BLaER1 treated with 17β-estradiol and CSF1 and Interleukin-3, amounts not matched to agents 10 nM and 100 nM (cell line): ENCODE data around the gene TMC3.
"Not testable (repeated sequence)": the region's sequence is repeated elsewhere in the genome, so short reads cannot be mapped to it uniquely, and the experiment has no call there.

Experiments
- H3K27ac ChIP-seq, 11 experiments: shearing (Covaris generic); formaldehyde crosslinking; 2 replicates each; pipeline ENCODE4 v1.8.1; 2022
- H3K27me3 ChIP-seq, 11 experiments: shearing (Covaris generic); formaldehyde crosslinking; 2 replicates each; pipeline ENCODE4 v1.8.1; 2022
- H3K36me3 ChIP-seq, 11 experiments: shearing (Covaris generic); formaldehyde crosslinking; 2 replicates each; pipeline ENCODE4 v1.8.1; 2022
- H3K4me1 ChIP-seq, 10 experiments: shearing (Covaris generic); formaldehyde crosslinking; 2 replicates each; pipeline ENCODE4 v1.8.1; 2022
- H3K4me2 ChIP-seq, 11 experiments: shearing (Covaris generic); formaldehyde crosslinking; 2 replicates each; pipeline ENCODE4 v1.8.1; 2022
- H3K4me3 ChIP-seq, 10 experiments: shearing (Covaris generic); formaldehyde crosslinking; 2 replicates each; pipeline ENCODE4 v1.8.1; 2022
- H3K9ac ChIP-seq, 11 experiments: shearing (Covaris generic); formaldehyde crosslinking; 2 replicates each; pipeline ENCODE4 v1.8.1; 2022
- H3K9me3 ChIP-seq, 11 experiments: shearing (Covaris generic); formaldehyde crosslinking; replicated peaks in 1 of 11; 2 replicates each; pipeline ENCODE4 v1.8.1; 2022
- H4K20me1 ChIP-seq, 11 experiments: shearing (Covaris generic); formaldehyde crosslinking; 2 replicates each; pipeline ENCODE4 v1.8.1; 2022
- Cebpa-rat ChIP-seq, 11 experiments: shearing (Covaris generic); IDR thresholded peaks; 2 replicates each; pipeline ENCODE4 v1.8.1; 2022

The TMC3 gene

GRCh38 chr15:81373775-81374395, at the start of gene TMC3:
TSS of gene TMC3 (minus strand) at chr15:81374213. CDS start at chr15:81374077, 136 bp downstream.
- Histone ChIP-seq H3K4me3 (no peak within 1 kb of the TSS), H3K9me3 (no peaks in the 10 kb centered on the region), H3K36me3 (no peaks in the 10 kb centered on the region), H3K27me3 (no peaks in the 10 kb centered on the region), H3K27ac (no peak within 1 kb of the TSS), H3K4me2 (no peak within 1 kb of the TSS; a peak in 1 of 22 replicates), H3K9ac (no peak within 1 kb of the TSS), H3K4me1 (peaks cover 0 to 6% (median 0%) of the 10 kb centered on the region in 10 experiments; a peak in 2 of 20 replicates), H4K20me1 (no peaks in the 10 kb centered on the region)
- TF ChIP-seq Cebpa-rat (IDR thresholded peaks at IDR 0.05) = no peak

GRCh38 chr15:81421461-81421860, 47.4 kb upstream of the TMC3 start:
- Histone ChIP-seq H3K27ac (no peak overlapping the region), H3K4me2 (no peak overlapping the region), H3K4me3 (no peak overlapping the region), H3K9ac (no peak overlapping the region), H3K36me3 (no peaks in the 10 kb centered on the region), H3K27me3 (no peaks in the 10 kb centered on the region), H3K9me3 (no peaks in the 10 kb centered on the region), H4K20me1 (no peaks in the 10 kb centered on the region), H3K4me1 (no peaks in the 10 kb centered on the region)
- no peak for TF ChIP-seq Cebpa-rat (IDR thresholded peaks at IDR 0.05)

GRCh38 chr15:81419332-81419943, 45.4 kb upstream of the TMC3 start:
- H3K27me3 ChIP-seq = no peaks in the 10 kb centered on the region
- H3K9ac ChIP-seq = no peak overlapping the region
- no peaks in the 10 kb centered on the region for H4K20me1 ChIP-seq
- H3K9me3 ChIP-seq = peaks cover 0 to under 1% (median 0%) of the 10 kb centered on the region in 11 experiments; a peak in 3 of 22 replicates
- H3K4me1 ChIP-seq = peaks cover 8 to 15% (median 12%) of the 10 kb centered on the region in 10 experiments; a peak in 19 of 20 replicates
- H3K4me3 ChIP-seq = no peak overlapping the region
- TF ChIP-seq Cebpa-rat (IDR thresholded peaks at IDR 0.05) = no peak
- H3K27ac ChIP-seq = no peak overlapping the region
- no peak overlapping the region for H3K4me2 ChIP-seq
- H3K36me3 ChIP-seq = no peaks in the 10 kb centered on the region

DNA sequence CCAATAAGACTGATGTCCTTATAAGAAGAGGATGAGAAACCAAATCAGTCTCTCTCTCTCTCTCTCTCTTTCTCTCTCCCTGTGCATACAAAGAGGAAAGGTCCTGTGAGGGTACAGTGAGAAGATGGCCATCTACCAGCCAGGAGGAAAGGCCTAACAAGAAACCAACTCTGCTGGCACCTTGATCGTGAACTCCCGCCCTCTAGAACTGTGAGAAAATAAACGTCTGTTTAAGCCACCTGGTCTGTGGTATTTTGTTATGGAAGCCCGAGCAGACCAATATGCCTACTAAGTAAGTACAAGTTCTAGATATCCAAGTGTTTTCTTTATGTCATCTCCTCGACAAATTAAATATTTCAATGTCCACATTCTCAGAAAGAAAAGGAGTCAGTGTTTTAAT, 44.9 kb upstream of the TMC3 start:
- Histone ChIP-seq H3K4me1 (peaks cover 8 to 20% (median 17%) of the 10 kb centered on the region in 10 experiments; a peak in 19 of 20 replicates), H3K4me2 (no peak overlapping the region), H3K27ac (no peak overlapping the region), H3K9ac (no peak overlapping the region), H3K9me3 (peaks cover 0 to 6% (median 4%) of the 10 kb centered on the region in 11 experiments; a peak in 16 of 22 replicates), H4K20me1 (no peaks in the 10 kb centered on the region), H3K36me3 (no peaks in the 10 kb centered on the region), H3K4me3 (no peak overlapping the region), H3K27me3 (no peaks in the 10 kb centered on the region)
- no peak for TF ChIP-seq Cebpa-rat (IDR thresholded peaks at IDR 0.05)

GRCh38 chr15:81418444-81418843, 44.4 kb upstream of the TMC3 start:
- H4K20me1 ChIP-seq = no peaks in the 10 kb centered on the region
- no peak overlapping the region for H3K4me2 ChIP-seq
- peaks cover 0 to 9% (median 6%) of the 10 kb centered on the region in 11 experiments; a peak in 16 of 22 replicates for H3K9me3 ChIP-seq
- H3K4me1 ChIP-seq = peaks cover 8 to 22% (median 19%) of the 10 kb centered on the region in 10 experiments; a peak in 19 of 20 replicates
- TF ChIP-seq Cebpa-rat (IDR thresholded peaks at IDR 0.05) = no peak
- no peaks in the 10 kb centered on the region for H3K27me3 ChIP-seq
- no peak overlapping the region for H3K4me3 ChIP-seq
- no peak overlapping the region for H3K27ac ChIP-seq
- H3K36me3 ChIP-seq = no peaks in the 10 kb centered on the region
- no peak overlapping the region for H3K9ac ChIP-seq

DNA sequence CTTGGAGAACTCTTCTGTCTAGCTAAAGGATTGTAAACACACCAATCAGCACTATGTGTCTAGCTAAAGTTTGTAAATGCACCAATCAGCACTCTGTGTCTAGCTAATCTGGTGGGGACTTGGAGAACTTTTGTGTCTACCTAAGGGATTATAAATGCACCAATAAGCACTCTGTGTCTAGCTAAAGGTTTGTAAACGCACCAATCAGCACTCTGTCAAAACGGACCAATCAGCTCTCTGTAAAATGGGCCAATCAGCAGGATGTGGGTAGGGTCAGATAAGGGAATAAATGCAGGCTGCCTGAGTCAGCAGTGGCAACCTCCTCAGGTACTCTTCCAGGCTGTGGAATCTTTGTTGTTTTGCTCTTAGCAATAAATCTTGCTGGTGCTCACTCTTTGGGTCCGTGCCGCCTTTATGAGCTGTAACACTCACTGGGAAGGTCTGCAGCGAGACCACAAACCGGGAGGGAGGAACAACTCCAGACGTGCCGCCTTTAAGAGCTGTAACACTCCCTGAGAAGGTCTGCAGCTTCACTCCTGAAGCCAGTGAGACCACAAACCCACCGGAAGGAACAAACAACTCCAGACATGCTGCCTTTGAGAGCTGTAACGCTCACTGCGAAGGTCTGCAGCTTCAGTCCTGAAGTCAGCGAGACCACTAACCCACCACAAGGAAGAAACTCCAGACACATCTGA, 40.4 kb upstream of the TMC3 start:
- not testable (repeated sequence) for H3K27me3 ChIP-seq, H4K20me1 ChIP-seq, H3K36me3 ChIP-seq
- H3K4me2 ChIP-seq = peak overlapping the region; percentile 58 to 87 (median 74)
- H3K27ac ChIP-seq = peak overlapping the region in 5 of 11 experiments; percentile 23 to 50 (median 29); a peak in 6 of 22 replicates
- peaks cover 0 to 12% (median 6%) of the 10 kb centered on the region in 11 experiments; a peak in 16 of 22 replicates for H3K9me3 ChIP-seq
- H3K9ac ChIP-seq = 0 out of 22 replicates have a peak overlapping the region, but pooled peaks of 1 of the 11 experiments have one; percentile 13
- peaks cover 8 to 27% (median 22%) of the 10 kb centered on the region in 10 experiments; a peak in 19 of 20 replicates for H3K4me1 ChIP-seq
- peak overlapping the region in 3 of 10 experiments; percentile 4 to 39 (median 20); a peak in 5 of 20 replicates for H3K4me3 ChIP-seq

- peaks cover 8 to 27% (median 22%) of the 10 kb centered on the region in 10 experiments; a peak in 19 of 20 replicates for H3K4me1 ChIP-seq
Measured at GRCh38 chr15:81413851-81414250, 39.8 kb upstream of the TMC3 start.

DNA sequence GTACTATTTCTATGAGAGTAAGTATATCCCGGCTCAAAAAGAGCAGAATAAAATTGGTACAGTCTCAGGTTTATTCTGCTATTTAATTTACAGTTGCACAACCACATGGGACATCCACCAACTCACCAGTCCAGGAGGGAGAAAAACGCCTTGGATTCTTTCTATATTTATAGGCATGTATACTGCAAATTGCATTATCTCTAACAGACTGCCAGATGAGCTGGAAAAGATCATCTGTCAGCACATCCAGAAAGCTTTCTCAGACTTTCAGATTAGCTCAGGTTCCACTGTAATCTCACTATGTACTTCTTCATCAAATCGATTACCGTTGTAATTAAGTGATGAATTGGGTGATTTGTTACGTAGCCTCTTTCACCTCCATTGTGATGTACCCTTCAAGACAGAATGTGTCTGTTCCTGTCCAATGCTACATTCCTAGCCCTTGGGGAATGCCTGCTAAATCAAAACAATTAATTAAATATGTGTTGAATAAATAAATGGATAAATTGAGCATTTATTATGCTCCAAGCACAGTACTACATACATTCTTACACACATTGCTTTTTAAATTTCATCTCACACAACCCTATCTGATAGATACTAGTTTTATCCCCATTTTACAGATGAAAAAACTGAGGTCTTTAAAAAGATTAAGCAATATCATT, 38.1 kb upstream of the TMC3 start:
- Histone ChIP-seq H3K4me1 (peaks cover 8 to 27% (median 22%) of the 10 kb centered on the region in 10 experiments; a peak in 19 of 20 replicates), H3K9ac (no peak overlapping the region), H3K27ac (no peak overlapping the region), H3K27me3 (no peaks in the 10 kb centered on the region), H3K9me3 (peaks cover 0 to 16% (median 6%) of the 10 kb centered on the region in 11 experiments; a peak in 16 of 22 replicates), H4K20me1 (no peaks in the 10 kb centered on the region), H3K36me3 (no peaks in the 10 kb centered on the region), H3K4me3 (no peak overlapping the region), H3K4me2 (no peak overlapping the region)
- no peak for TF ChIP-seq Cebpa-rat (IDR thresholded peaks at IDR 0.05)

More at GRCh38 chr15:81413851-81414250, 39.8 kb upstream of the TMC3 start:
- TF ChIP-seq Cebpa-rat (IDR thresholded peaks at IDR 0.05) = no peak
- Histone ChIP-seq H4K20me1 (no peaks in the 10 kb centered on the region), H3K9ac (no peak overlapping the region), H3K4me2 (peak overlapping the region in 8 of 11 experiments; percentile 58 to 87 (median 76); a peak in 12 of 22 replicates), H3K4me3 (no peak overlapping the region), H3K27ac (no peak overlapping the region), H3K9me3 (peaks cover 0 to 16% (median 6%) of the 10 kb centered on the region in 11 experiments; a peak in 16 of 22 replicates), H3K27me3 (no peaks in the 10 kb centered on the region), H3K36me3 (no peaks in the 10 kb centered on the region)
